Stimulated activated CD8-positive, alpha-beta memory T cell treated with anti-CD3 and anti-CD28 coated beads, Interleukin-7, amount 100 ng/mL, for 4 hours (primary cell): Measurements from ENCODE around the gene TTC7B.

Experiments used
- DNase-seq, 2 donors: peaks; one replicate each; pipeline ENCODE4 v3.0.0-alpha.2; 2020; ENCODE audit warnings: low read depth in 2 of 2

TTC7B gene

DNA sequence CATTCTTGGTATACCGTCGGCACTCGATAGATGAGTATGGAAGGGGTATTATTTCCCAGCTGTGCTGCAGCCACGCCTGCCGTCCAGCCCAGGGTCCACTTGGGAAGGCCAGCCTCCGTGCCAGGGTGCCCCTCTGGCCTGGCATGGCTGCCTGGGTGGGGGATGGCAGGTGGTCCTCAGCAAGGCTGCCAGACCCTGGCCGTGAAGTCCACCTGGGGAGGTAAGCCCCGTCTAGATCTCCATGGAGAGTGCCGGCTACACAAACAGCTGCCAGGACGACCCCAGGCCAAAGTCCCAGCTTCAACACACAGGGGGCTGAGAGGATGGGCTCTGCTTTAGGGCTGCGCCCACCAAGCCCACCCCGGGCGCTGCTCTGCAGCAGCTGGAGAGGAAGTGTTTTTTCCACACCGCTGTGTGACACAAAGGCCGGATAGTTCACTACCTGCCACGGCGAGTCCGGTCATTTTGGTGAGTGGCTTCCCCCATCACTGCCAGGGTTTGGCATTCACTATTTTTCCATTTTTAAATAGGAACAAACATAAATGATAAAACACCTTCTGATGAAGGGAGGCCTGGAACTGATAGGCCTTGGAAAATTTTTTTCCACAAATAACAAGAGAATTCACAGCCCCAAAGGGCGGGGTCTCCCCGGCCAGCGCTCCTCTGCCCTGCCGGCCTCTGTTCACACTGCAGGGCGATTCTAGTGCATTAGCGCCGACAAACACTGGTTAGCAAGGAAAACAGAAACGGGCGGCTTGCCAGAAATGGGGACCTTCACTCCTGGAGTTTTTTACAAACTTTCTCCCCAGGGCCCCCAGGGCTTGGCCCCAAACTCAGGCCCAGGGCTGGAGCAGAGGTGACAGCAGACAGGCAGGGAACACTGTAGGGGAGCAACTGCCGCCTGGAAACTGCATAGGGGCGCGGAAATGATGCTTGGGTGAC lies 257.9 kb downstream of the TTC7B start:
- no peak for DNase-seq

DNA sequence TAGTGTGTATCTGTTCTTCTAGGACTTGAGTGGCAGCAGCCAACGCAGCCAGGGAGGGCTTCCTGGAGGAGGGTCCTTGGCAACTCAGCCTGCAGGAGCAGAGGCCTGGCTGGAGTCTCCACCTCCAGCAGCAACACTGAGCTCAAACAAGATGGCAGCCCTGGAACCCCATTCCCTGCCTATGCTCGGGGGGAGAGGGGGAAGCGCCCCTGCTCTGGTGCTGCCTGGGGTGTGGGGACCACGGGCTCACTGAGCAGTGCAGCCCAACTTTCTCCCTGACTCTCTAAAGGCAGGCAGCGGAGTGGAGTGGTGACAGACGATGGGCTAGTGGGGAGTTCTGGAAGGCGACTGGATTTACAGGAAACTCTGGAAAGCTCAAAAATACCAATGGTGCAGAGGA lies 258.7 kb downstream of the TTC7B start:
- no peak for DNase-seq

DNA sequence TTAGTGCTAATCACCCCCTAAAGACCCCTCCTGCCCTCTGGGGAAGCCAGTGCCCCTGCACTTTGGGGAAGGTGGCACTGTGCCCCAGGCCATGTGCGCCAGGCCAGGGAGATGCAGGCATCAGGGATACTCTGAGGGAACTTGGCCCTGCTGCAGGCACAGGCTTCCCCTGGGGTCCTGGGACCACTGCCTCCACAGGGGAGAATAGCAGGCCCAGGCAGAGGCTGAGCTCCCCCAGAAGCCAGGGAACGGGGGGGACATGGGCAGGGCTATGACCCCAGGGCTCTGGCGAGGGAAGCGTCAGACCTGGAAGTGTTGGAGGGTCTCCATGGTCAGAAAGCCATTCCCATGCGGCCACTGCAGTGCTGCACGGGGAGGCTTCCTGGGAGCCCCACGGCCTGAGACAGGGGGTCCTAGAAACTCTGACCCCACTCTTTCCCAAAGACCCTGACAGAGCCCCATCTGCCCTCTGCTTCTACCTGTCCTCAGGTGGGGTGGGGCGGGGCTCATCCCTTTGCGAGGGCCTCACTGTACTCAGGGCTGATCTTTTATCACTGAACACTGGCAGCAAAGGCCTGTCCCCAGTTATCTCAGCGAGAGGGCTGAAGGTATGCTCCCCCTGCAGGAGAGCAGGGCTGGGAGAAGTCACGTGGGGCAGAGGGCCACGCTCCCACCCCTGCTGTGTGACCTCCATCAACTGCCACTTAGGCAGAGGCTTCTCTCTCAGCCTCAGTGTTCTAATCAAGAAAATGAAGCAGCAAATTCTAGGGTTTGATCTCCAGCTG lies 259.4 kb downstream of the TTC7B start:
- DNase-seq, result no peak

DNA sequence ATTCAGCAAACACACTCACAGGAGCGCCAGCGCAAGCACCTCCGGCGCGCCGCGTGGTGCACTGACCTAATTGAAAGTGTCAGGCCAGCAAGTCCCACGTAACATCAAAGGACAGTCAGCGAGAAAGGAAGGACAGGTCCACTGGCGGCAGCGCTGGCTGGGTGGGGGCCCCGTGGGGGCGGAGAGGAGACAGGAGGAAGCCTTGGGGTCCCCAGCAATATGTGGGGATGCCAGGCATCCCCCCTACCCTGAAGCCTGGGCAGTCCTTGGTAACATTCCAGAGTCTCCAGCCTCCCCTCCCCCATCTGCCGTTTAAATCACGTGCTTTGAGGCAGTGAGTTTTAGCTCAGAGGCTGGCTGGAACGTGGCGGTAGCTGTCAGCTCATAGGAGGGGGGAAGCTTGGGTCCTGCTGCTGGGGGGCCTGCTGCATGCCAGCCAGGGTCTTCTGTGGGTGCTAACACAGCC lies 260.2 kb downstream of the TTC7B start:
- no peak for DNase-seq

DNA sequence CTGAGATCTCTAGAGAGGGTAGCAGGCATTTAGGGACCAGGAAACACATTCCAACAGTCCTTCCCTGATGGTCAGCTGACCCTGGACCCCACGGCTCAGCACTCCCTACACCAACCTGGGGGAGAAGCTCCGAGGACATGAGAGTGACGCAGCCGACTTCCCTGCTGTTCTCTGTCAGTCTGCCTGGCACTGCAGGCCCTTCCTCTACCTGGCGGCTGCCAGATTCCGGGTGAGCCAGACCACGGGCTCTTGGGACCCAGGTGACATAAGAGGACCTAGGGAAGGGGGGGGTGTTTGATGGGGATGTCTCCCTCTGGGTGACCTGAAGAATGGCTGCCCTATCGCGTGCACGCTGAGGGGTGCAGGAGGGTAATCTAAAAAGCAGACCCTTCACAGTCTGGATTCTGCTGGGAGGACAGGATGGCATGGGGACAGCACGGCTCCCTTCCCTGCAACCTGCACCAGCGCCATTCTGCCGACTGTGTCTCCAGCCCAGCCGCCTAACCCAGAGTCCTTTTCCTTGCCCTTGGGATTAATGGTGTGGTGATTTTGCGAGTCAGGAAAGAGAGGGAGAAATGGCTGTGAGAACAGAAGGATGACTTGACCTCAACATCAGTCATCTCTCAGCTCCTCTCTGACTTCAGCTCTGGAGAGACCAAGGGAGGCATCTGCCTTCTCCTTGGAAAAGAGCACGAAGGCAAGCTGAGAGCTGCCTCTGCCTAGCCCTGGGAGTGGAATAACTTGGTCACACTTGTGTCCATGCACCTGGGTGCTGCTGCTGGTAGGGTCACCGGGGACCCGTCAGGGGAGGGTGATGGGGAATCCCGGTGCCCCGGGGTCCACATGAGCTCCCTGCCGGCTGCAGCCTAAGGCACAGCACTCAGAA lies 260.9 kb downstream of the TTC7B start:
- no peak for DNase-seq

DNA sequence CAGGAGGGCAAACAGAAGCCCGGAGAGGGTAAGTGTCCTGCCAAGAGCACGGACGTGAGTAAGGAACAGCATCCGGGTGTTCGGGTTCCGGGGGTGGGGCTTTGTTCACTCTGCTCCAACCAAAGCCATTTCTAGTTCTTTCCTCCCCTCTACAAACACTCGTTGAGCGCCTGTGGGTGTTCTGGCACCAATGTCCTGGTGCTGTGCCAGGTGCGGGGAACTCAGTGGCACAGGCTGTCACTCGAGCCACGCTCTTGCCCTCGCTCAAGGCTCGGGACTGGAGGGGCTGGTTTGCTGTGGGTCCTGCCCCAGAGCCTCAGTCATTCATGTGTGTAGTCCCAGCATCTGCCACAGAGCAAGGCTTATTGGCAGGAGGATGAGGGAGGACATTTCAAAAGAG lies 261.9 kb downstream of the TTC7B start:
- DNase-seq, result no peak

DNA sequence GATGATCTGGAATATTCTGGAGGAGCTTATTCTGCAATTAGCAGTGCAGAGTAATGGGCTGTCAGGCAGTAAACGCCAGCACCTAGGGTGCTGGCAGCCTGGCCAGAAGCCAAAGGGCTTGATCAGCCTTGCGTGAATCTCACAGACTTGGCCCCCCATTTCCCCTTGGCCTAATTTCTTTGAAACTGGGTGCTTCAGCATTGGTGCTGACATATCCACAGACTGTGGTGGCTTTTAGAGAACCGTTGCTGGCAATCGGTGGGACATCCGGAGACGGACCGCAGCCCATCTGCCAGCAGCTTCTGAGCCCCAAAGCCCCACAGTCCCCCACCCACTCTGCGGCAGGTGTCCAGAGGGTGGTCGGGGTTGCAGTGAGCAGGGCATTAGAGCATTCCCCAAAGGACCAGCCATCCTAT lies 262.3 kb downstream of the TTC7B start:
- no peak for DNase-seq

DNA sequence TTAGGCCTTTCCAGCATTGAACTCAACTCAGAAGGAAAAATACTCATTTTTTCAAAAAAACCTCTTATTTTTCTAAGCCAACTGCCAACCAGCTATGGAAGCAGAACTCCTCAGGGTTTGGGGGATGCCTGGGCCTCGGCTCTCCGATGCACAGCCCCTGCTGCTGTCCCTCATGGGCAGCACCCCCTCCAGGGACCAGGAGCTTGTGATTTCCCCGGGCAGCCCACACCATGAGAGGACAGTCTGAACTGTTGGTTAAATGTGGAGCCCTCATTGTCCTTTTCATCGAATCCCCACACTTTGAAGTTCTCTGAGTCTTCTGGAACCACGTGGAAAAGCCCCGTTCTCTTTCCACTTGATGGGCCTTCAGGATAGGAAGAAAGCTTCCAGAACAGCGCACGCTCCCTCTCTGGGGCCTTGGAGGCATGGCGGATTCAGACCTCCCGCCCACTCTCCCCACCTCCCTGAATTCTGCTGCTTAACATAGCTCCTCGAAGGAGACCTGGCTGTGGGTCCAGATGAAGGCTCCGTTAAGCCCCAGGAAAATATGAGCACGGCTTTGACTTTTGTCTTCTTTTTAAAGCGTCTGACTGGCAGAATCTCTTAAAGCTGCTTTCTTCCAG lies 262.8 kb downstream of the TTC7B start:
- DNase-seq, result no peak

DNA sequence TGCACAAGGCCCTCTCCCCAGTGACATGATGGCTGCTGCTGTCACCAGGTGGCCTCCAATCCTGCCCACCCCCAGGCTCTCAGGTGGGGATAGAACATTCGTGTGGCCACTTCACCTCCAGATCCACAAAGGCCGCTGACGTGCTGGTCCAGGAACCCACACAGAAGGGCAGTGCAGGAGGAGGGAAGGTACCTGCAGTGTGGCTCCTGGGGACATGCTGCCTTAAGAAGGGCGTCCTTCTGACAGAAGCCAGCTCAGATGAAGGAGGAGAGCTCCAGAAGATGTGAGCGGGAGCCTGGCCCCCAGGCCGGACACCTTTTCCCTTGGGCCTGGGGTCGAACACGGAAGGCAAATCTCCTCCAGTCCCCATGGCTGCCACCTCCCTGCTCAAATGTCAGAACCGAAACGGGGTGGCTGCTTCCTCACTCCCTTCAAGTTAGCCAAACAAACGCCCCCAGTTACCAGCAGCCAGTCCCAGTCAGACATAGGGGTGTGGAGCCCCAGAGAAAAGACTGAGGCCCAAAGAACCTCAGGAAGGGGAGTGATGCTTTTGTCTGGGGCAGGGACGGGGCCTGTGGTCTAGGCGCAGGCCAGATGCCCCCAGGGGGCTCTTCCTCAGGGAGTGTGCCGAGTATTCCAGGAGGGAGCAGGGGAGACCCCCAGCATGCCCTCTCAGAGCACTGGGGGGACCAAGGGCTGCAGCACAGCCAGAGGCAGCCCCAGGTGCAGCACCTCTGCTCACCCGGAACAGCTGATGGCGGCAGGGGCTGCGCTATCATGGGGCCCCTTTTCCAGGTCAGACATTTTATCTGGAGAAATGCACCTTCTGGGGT lies 263.5 kb downstream of the TTC7B start:
- DNase-seq, result no peak

DNA sequence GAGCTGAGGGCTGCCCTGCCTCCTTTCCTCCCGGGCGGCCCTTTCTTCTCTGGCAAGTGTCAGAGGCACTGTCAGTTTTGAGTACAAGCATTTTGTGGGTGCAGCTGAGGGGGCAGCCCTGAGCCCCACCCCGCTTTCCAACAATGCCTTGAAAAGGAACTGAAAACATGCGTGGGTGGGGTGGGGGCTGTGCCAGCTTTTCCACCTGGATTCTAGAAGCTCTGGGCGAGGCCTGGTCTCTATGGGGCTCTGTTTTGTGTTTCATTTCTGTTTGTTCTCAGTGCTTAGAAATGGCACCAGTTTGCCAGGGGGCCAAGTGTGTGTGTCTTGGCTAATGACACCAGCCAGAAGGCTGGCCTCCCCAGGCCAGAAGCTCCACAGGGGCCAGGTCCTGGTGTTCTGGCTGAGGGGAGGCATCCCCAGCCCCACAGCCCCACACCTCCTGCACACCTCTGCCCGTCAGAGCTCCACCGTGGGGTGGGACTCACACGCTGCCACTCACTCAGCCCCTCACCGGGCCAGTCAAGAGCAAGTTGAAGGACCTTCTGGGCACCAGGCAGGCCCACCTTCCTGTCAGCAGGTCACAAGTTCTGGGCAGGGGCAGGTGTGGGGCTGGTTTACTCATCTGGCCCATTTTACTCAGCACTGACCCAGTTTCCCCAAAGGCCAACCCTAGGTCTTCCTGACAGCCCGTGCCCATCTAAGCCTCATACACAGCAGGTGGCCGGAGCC lies 264.3 kb downstream of the TTC7B start:
- DNase-seq, result no peak

DNA sequence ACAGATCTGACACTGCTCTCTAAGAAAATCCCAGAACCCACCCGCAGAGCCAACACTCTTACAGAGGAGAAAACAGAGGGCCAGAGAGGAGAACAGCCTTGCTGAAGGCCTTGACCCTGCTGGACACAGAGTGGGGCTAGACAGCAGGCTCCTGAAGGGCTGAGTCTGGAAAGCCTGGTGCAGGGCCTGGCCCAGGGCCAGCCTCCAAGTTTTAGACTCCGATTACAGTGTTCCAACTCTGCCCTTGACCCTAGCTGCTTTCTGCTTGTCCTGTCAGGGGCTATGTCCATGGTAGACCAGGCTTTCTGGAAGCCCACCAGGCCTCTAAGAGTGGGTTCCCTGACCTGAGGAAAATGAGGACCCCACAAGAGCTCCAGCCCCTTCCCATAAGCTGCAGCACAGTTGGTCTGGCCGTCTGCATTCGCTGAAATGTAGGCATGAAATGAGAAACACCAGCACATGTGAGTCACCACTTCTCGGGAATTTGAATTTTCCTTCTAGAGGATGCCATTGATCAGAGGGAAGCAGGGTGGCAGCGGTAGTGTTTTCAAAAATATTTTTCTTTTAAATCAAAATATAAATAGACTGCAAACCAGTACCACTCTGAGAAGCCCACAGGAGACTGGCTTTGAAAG lies 265.0 kb downstream of the TTC7B start:
- DNase-seq, result no peak

DNA sequence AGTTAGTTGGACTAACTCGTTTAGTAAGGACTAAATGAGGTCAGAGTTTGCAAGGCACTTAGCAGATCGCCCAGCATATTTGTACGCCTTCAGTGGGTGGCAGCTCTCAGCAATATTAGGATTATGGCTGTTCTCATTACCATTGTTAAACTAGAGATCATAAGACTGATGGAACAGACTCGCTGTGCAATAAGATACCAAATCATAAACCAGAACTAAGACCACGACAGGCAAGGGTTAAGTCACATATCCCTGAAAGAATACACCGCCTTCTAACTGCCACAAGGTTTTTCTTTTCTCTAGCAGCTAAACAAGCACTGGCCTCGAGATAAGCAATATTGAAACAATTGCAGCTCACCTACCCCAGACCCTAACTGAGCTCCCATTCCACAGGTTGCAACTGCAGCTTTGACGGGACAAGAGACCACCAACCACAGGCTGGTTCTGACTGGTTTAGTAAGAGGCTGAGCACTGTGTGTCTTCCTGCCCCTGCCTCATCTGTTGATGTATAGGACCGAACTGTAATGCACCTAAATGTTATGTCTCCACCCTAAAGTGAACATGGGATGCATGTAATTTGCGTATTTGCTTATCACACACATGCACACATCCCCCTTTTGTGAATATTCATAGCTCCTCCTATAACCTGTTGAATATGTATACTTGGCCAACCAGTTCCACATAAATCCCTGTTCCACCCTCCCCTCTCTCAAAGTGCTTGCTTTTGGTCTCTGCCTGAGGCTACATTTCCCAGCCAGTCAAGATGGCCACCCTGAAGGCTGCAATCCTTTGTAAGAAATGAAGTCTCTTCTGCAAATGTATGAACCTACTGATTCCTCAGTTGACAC lies 266.2 kb downstream of the TTC7B start:
- DNase-seq, result no peak

DNA sequence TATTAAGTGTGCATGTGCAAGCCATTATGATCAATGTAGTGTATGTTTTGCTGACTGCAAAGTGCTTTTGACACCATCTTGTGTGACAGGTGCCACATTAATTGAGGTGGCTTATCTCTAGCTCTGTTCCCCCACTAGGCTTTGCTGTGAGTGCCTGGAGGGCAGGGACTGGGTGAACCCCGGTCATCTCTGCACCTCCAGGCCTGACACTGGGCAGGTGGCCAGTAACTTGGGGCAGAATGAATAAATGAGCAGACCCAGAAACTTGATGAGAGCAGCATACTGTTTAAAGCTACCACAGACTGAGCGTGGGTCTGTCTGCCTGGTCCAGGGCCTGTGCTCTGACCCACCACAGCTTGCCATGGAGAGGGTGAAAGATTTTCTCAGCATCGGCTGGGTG lies 267.8 kb downstream of the TTC7B start:
- no peak for DNase-seq

DNA sequence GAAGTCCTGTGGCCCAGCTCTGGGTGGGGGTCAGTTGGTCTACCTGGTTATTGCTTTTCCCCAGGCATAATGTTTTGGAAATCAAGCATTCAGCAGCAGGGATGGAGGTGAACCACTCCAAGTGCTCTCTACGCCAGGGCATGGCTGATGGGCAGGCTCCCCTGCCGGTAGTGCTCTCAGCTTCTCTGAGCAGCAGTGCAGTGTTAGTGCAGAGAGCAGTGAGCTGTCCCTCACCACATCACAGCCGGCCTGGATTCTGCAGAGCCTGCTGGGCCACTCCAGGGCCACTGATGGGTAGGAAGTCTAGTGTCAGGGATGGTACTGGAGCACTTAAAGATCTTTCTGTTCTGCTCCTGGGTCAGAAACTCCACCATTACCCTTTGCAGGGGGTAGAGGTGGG lies 268.3 kb downstream of the TTC7B start:
- DNase-seq, result no peak

DNA sequence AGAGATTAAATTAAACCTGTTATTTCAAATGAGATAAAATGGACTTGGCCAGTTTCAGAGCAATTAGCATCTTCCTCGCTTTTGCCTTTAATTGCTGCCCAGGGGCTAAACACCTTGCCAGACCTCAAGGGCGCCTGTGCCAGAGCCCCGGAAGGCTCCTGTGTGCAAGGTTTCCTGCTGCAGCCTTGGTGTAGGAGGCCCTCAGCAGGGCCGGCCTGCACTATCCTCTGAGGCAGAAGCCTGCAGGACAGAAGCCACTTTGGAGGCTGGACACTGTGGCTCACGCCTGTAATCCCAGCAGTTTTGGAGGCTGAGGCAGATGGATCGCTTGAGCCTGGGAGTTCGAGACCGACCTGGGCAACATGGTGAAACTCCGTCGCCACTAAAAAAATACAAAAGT lies 269.0 kb downstream of the TTC7B start:
- no peak for DNase-seq

DNA sequence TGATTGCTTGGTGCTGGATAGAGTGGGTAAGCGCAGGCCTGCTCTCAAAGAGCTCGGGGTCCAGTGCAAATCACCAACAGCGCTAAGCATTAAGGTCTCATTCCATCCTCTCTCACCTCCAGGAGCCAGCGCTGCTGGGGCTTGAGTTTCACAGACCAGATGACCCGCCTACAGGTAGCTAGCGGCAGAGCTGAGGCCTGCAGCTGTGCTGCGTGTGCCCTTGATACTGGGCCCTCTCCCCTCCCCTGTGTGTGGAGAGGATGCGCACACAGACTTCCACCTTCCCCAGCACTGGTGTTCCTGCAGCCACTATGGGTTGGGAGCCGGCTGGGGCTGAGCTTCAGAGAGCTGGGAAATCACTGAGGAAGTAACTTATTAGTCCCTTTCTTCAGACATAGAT lies 269.5 kb downstream of the TTC7B start:
- DNase-seq, result no peak

DNA sequence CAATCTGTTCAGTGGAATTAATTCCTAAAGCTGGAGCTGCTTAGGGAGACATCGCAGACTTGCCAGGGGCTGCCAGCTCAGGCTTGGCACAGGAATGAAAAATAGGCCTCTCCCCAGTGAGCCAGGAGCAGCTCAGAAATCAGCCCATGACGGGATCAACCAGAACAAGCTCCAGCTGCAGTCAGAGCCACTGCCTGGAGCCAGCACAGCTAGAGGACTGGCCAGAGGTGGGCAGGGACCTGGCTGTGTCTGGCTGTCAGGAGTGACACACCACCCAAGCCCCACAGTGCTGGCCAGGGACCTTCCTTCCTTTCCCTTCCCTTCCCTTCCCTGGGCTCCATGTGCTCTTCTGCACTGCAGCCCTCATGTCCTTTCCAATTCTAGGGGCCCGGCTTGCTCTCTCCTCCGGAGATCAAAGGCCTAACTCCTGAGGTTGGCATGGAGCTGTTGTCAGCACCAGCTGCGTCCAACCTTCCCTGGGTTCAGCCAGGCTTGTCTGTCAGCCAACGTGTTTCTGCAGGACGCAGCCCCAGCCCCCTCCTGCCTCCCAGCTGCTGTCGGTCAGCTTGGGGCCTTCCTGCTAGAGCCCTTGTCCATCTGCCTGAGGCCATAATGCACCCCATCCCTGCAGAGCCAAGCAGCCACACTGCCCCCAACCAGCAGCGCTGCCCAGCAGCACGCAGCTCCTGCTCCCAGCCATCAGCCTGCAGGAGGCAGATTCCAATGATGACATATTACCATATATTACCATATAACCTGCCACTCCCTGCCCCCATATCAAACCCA lies 270.1 kb downstream of the TTC7B start:
- DNase-seq, result no peak

DNA sequence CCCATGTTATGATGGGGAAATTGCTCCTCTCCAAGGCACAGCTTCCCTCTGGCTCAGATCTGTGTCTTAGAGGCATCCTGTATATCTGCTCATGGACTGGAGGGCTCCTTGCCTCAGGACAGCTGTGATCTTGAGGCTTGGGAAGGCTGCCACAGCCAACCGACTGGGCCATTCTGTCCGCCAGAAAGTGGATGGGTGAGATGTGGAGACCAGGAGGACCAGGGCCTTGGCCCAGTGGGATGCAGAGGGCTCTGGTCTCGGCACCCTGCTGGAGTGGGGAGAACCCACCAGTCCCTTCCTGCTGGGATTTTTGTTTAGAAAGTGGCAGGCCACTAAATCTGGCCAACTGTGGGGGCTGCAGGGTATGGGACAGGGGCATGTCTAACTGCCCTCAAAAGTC lies 270.8 kb downstream of the TTC7B start:
- no peak for DNase-seq
